Esophagus squamous epithelium (tissue), 4 donors: Measurements from ENCODE around the gene ADGRB3.

Experiments used
- POLR2A ChIP-seq, 4 donors: fragments of 450-650 bp; IDR thresholded peaks; one replicate each; pipeline ENCODE4 v1.6.1; 2017; ENCODE audit warnings: antibody characterized with exemption in 4 of 4, mild to moderate bottlenecking in 4 of 4, moderate library complexity in 3 of 4
- TF ChIP-seq, protein P1 (sequence below), 6 experiments: fragments of 450-650 bp in 4 of 6; fragments of 200-600 bp in 2 of 6; sonication (generic) in 2 of 6; IDR thresholded peaks; one replicate each; pipeline ENCODE4 v1.5.1; 2016 to 2019; ENCODE audit warnings: antibody characterized with exemption in 6 of 6, mild to moderate bottlenecking in 4 of 6, moderate library complexity in 4 of 6

DNA sequence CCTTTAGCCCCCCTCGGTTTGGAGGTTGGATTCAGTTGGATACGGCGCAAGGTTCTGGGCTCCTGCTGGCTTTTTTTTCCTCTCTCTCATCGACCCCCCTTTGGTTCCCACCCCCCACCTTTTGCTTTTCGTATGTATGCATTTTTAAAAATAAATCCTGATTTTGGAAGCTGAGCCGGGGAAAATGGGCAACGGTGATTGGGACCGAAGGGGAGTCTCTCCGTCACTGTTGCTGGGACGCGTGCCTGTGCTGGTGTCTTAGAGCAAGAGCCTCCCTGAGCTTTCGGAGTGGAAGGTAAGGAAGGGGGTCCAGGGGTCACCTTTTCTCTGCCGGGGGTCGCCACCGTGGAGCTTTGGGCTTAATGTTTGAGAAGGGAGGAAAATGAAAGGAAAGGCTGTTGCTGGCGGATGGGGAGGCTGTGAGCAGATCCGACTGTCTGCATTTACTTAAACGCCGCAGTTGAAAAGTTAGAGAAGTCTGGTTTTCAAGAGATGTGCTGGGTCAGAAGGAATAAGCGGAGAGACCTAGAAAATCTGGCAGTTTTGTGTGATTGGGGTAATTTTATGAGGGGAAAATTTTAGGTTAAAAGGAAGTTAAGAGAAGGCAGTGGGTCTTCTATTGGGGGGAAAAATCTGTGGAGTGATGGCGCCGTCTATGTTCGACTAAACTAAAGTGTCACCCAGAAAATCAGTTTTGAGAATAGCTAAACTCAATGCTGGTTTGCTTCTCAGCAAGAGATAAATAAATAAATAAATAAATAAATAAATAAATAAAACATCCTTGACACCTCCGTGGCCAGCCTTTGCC, 828 bp downstream of the ADGRB3 start:
- TF ChIP-seq, protein P1, sequence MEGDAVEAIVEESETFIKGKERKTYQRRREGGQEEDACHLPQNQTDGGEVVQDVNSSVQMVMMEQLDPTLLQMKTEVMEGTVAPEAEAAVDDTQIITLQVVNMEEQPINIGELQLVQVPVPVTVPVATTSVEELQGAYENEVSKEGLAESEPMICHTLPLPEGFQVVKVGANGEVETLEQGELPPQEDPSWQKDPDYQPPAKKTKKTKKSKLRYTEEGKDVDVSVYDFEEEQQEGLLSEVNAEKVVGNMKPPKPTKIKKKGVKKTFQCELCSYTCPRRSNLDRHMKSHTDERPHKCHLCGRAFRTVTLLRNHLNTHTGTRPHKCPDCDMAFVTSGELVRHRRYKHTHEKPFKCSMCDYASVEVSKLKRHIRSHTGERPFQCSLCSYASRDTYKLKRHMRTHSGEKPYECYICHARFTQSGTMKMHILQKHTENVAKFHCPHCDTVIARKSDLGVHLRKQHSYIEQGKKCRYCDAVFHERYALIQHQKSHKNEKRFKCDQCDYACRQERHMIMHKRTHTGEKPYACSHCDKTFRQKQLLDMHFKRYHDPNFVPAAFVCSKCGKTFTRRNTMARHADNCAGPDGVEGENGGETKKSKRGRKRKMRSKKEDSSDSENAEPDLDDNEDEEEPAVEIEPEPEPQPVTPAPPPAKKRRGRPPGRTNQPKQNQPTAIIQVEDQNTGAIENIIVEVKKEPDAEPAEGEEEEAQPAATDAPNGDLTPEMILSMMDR (IDR thresholded peaks at IDR 0.05), result no peak
- no peak for TF ChIP-seq POLR2A (IDR thresholded peaks at IDR 0.05)
